A549 (cell line): Measurements from ENCODE around the gene SPECC1L.

Source experiments
- JUN ChIP-seq, 2 experiments: fragments of >200 bp; sonication (Bioruptor Twin); formaldehyde crosslinking; IDR thresholded peaks; 2 replicates in 1 of 2; 3 replicates in 1 of 2; pipeline ENCODE4 v1.6.1; 2016 to 2017
- KDM5A ChIP-seq: fragments of 200-600 bp; sonication (generic); IDR thresholded peaks from 2 replicates; pipeline ENCODE4 v1.6.1; 2016; ENCODE audit warnings: antibody characterized with exemption, mild to moderate bottlenecking
- POLR2A ChIP-seq: IDR thresholded peaks from 2 replicates; pipeline ENCODE4 v1.6.1; 2012; ENCODE audit warnings: mild to moderate bottlenecking, low read length
- RAD21 ChIP-seq, 2 experiments: fragments of >200 bp in 1 of 2; sonication (Bioruptor Twin) in 1 of 2; formaldehyde crosslinking in 1 of 2; IDR thresholded peaks in 1 of 2; conservative IDR thresholded peaks in 1 of 2; 2 replicates in 1 of 2; 3 replicates in 1 of 2; pipeline ENCODE4 v1.6.1; 2012 to 2018; ENCODE audit warnings: inconsistent platforms in 1 of 2
- RCOR1 ChIP-seq: fragments of 150-350 bp; IDR thresholded peaks from 2 replicates; pipeline ENCODE4 v1.6.1; 2014; ENCODE audit warnings: antibody characterized with exemption, low read length, low read depth
- SREBF2 ChIP-seq: fragments of 450-650 bp; IDR thresholded peaks from 2 replicates; pipeline ENCODE4 v1.6.1; 2014; ENCODE audit warnings: mild to moderate bottlenecking, moderate library complexity
- TF ChIP-seq, protein P1 (sequence below): IDR thresholded peaks from 2 replicates; pipeline ENCODE4 v1.6.1; 2012
- TF ChIP-seq, protein P2 (sequence below): fragments of >200 bp; sonication (Bioruptor Twin); formaldehyde crosslinking; IDR thresholded peaks from 3 replicates; pipeline ENCODE4 v1.5.1; 2016

DNA sequence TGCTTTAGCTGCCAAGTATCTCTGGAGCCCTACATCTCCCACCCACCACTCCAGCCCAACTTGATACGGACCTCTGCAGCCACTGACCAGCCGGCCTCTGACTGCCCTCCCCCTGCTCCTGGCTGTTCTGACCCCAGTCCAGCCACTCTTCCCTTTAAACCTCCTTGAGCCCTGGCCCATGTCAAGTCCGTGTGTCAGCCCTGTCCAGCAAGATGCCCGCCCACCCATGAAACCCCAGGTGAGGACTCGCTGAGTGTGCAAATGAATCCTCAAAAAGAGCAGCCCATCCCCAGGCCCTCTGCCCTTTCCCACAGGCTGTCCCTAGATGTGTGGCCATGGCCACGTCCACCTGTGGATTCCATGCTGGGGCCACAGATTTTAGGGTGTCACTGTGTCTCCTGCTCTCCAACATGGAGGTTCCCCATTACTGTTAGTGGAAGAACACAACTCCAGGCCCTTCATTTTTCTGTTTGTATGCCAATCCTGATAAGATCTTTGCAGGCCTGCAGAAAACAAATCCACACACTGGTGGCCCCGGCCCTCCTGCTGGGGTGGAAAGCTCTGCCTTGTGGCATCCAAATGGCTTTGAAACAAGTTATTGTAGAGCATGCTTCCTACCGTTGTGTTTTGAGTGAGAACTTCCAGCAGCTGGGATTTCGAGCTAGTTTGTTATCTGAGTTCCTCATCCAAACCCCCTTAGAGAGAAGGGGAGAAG is 134.1 kb downstream of the SPECC1L start:
- TF ChIP-seq, protein P1, sequence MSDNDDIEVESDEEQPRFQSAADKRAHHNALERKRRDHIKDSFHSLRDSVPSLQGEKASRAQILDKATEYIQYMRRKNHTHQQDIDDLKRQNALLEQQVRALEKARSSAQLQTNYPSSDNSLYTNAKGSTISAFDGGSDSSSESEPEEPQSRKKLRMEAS, result no peak
- TF ChIP-seq RCOR1 (no peak), RAD21 (conservative IDR thresholded peaks at IDR 0.05 in 1 of 2, IDR thresholded peaks at IDR 0.05 in 1 of 2) (no peak), POLR2A (no peak), KDM5A (no peak), JUN (IDR thresholded peaks at IDR 0.05) (no peak), SREBF2 (no peak)
- TF ChIP-seq, protein P2, sequence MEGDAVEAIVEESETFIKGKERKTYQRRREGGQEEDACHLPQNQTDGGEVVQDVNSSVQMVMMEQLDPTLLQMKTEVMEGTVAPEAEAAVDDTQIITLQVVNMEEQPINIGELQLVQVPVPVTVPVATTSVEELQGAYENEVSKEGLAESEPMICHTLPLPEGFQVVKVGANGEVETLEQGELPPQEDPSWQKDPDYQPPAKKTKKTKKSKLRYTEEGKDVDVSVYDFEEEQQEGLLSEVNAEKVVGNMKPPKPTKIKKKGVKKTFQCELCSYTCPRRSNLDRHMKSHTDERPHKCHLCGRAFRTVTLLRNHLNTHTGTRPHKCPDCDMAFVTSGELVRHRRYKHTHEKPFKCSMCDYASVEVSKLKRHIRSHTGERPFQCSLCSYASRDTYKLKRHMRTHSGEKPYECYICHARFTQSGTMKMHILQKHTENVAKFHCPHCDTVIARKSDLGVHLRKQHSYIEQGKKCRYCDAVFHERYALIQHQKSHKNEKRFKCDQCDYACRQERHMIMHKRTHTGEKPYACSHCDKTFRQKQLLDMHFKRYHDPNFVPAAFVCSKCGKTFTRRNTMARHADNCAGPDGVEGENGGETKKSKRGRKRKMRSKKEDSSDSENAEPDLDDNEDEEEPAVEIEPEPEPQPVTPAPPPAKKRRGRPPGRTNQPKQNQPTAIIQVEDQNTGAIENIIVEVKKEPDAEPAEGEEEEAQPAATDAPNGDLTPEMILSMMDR, result no peak
